Fibroblast of skin of left quadriceps (primary cell): ENCODE results near the gene DENND6B.

Experiments
- DNase-seq, 2 experiments: peaks; one replicate each; pipeline ENCODE4 v3.0.0-alpha.2; 2013; ENCODE audit warnings: low read depth in 2 of 2

DENND6B gene

GRCh38 chr22:50303848-50304527 lies 22.8 kb downstream of the DENND6B start:
- no peak for DNase-seq

- DNase-seq: no peak
Measured at GRCh38 chr22:50303515-50303847, 23.3 kb downstream of the DENND6B start.

GRCh38 chr22:50302564-50302963 lies 24.2 kb downstream of the DENND6B start:
- no peak for DNase-seq

DNA sequence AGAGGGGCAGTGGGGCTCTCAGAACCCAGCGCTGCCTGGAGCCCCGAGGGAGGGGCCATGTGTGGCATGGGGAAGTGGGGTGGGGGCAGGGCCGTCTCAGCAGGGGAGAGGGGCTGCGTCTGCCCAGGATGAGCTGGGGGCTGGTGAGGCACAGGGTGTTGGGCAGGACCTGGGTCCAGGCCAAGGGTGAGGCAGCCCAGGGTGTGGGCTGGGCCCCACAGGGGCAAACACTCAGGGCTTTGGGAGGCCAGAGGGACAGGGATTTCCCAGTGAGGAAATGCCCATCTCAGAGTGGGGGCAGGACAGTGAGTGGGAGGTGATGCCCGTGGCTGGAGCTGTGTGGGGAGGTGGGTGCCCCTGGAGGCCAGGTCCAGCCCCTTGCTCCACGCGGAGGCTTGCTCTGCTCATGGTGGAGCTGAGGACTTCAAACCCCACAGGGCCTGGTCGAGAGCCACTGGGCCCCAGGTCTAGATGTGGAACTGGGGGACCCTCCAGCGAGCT lies 24.7 kb downstream of the DENND6B start:
- DNase-seq: no peak

- DNase-seq: no peak
Measured at GRCh38 chr22:50301581-50301991, 25.2 kb downstream of the DENND6B start.

- no peak for DNase-seq
Measured at GRCh38 chr22:50300620-50301257, 26.1 kb downstream of the DENND6B start.

- DNase-seq: no peak
Measured at GRCh38 chr22:50299785-50300619, 26.8 kb downstream of the DENND6B start.

DNA sequence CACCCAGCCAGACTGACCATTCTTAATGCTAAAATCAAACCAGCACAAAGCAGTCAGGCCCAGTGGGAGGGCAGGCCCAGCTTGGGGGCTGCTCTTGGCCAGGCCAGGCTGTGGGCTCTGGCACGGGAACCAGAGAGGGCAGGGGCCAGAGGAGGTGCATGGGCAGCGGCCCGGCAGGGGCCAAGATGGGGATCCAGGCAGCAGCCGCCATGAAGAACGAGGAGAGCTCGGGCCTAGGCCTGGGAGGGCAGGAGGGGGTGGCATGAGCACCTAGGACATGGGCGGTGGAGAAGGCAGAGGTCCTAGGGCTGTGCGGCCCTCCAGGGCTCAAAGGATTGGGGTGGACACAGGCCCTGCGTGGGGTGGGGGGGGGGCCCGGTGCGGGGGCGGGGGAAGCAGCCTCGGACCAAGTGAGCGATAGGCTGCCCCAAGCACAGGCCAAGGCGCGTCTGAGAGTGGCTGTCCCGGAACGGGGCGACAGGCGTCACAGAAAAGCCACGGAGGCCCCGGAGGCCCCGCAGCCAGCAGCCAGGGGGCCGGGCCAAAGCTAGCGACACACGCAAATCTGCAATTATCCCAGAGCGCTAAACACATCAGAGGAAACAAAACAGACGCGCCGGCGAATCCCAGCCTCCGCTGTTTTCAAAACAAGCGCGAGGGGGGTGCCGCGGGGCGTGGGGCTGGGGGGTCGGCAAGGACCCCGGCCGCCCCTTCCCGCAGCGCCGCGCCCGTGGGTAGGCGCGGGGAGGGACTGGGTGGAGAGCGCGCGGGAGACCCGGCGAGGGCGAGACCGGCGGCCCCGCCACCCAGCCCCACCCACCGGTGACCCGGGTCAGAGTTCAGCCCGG lies 27.7 kb downstream of the DENND6B start:
- no peak for DNase-seq

DNA sequence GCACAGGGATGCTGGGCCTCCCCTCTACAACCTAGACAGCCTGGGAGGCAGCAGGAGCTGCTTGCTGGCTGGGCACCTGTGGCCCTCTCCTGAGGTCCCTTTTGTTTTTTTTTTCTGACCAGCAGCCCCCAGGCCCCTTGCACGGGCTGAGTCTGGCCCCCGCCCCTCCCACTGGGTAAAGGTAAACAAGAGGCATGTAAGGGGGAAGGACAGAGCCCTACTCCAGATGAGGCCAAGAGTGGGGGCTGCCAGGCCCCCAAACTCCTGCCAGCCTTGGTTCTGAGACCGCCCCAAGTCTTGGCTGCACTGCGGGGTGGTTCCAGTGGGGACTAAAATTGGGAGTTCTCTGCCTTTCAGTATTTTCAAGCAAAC lies 28.6 kb downstream of the DENND6B start:
- DNase-seq: no peak

DNA sequence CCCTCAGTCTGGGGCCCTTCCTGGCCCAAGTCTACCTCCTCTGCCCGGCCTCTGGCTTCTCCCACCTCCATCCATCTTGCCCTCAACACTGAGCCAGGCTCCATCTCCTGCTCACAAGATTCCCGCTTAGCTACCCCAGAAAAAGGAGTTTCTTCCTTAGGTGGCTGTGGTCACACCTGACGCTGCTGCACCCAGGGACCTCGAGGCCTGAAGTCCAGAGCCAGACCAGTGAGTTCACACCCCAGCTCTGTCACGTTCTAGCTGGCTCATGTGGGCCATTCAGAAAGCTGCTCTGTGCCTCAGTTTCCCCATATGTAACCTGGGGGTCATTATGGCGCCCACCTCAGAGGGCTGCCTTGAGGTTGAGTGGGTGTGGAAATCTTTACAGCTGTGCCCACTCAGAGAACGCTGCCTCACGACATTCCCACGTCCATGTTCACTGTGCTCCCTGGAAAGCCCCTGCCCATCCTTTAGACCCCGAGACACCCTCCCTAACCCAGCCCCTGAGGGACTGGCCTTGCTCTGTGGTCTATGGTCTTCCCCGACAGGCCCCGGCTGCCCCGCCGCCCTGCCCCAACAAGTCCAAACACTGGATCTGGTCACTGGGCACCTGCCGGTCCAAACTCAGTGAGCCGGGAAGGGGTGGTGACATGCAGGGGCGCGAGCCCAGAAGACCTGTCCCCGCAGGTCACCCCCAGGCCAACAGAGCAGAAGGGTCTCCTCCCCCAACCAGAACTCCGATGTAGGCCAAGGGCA lies 29.1 kb downstream of the DENND6B start:
- no peak for DNase-seq

- DNase-seq: no peak
Measured at GRCh38 chr22:50296658-50297490, 29.9 kb downstream of the DENND6B start.

DNA sequence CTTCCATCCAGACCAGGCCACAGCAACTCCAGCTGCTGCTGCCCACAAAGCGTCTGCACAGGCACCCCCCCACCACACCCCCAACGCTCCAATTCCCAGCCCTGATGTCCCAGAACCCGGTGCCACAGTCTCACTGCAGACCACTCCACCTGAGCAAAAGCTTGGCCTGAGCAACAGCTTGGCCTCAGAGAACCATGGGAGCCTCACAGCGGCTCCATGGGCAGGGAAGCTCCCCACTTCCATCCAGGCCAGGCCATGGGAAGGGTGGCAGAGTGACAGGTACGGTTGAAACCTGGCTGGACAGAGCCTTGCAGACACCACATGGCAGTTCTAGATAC lies 32.5 kb downstream of the DENND6B start:
- no peak for DNase-seq

DNA sequence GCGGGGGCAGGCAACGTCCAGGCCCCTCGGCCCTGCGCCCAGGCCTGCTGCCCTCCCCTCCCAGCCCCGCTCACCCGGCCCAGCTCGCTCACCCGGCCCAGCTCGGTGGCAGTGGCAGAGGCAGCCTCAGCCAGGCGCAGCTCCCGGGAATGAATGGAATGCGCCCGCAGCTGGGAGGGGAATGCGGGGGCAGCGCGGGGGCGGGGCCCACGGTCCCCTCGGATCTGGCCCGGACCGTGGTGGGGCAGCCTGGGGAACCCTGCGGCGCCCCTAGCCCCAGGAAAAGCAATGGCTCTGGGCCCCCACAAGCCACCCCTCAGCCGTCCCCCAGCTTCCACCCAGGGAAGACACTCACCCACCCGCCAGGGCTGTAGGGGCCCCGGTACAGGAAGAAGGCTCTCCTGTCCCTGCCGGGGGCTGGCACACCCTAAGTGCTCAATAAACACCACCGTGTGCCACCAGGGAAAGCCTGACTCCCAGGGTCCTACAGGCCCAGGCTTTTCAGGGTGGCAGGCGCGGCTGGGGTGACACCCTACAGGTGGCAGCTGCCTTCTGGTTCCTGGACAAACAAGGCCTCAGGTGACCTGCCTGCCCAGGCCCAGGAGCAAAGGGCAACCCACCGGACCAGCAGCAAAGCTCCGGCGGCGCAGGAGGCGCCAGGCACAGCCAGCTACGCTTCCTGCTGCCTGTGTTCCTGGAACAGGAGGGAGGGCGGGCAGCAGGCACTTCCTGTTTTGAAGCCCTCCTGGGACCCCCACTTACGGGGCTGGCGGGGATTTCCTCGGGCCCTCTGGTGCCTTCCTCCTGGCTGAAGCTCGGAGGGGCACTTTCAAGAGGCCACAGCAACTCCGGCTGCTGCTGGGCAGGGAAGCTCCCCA lies 33.1 kb downstream of the DENND6B start:
- no peak for DNase-seq

- DNase-seq: no peak
Measured at GRCh38 chr22:50292643-50293440, 34.0 kb downstream of the DENND6B start.

- DNase-seq: no peak
Measured at GRCh38 chr22:50289942-50290630, 36.7 kb downstream of the DENND6B start.

DNA sequence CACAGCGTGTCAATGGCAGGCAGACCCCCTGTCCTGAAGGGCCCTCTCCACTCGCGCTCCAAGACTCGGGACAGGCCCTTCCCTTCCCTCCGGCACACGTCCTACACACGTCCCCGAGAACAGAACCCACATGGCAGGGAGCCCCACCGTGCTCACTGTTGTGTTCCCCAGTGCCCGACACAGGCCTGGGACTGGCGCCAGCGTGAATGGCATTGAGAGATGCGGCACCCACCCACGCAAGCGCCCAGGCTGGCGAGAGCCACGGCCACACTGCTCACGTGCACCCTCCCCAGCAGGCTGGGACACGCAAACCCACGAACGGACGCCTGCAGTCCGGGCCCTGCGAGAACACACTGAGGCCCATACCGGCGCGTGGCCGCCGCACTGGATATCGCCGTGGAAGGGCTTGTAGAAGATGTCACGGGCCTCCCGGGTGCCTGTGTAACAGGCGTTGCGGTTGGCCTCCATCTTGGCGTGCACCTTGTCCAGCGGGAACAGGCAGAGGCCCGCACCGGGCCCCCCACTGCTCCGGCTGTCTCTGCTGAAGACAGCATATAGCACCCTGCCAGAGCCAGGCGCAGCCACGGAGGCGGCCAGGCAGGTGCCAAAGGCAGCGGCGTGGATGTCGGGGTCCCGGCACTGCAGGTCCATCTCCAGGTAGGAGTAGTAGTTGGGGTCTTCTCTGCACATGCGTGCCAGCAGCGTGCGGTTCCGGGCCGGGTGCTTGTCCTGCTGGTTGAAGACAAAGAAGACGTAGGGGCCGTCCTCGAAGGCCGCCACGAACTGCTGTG lies 37.5 kb downstream of the DENND6B start:
- no peak for DNase-seq

DNA sequence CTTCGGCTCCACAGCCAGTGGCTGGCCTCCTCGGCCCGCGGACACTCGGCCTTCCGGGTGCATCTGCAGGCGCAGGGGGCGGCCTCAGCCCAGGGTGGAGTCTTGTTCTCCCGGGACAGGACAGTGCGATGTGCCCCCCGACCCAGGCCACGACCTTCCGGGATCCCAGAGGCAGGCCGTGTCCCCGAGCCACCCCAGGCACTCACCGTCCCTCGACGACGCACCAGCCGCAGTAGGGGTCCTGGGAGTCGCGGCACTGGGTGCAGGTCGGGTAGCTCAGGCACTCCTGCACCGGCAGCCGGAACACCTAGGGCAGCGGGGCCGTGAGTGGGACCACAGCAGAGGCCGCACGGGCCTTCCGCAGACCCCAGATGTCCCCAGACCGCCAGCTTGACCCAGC lies 39.1 kb downstream of the DENND6B start:
- DNase-seq: no peak
